Keratinocyte (primary cell): Measurements from ENCODE around the gene ARMCX4. TPM values are rescaled to one million over a fixed set of nuclear protein-coding genes. Genes with fewer than 3 reads are reported as not detected.

Experiments used
- DNase-seq: peaks from one replicate; pipeline ENCODE4 v3.0.0-alpha.2; 2011; ENCODE audit warnings: low read depth, missing footprints, low spot score
- FAIRE-seq: peaks from 2 replicates; lab custom pipeline; 2011; peaks lifted over from hg19 to GRCh38; lab: Jason Lieb, UNC
- H2AFZ ChIP-seq: 2 replicates; pipeline ENCODE4 v1.6.0; 2012; ENCODE audit warnings: low read length, control low read depth, inconsistent platforms; ENCODE audit not compliant: control insufficient read depth
- H3K27ac ChIP-seq: 2 replicates; pipeline ENCODE4 v1.5.1; 2011; ENCODE audit warnings: low read length; ENCODE audit not compliant: control insufficient read depth, insufficient read depth
- H3K27me3 ChIP-seq: 3 replicates; pipeline ENCODE4 v1.6.0; 2011; ENCODE audit warnings: low read length; ENCODE audit not compliant: control insufficient read depth, insufficient read depth; ENCODE audit errors: extremely low read depth
- H3K36me3 ChIP-seq, 2 experiments: 2 replicates in 1 of 2; 3 replicates in 1 of 2; pipeline ENCODE4 v1.5.1; 2011; ENCODE audit warnings: low read length in 2 of 2, mild to moderate bottlenecking in 1 of 2; ENCODE audit not compliant: control insufficient read depth in 2 of 2, insufficient read depth in 2 of 2; ENCODE audit errors: extremely low read depth in 1 of 2
- H3K4me1 ChIP-seq: 3 replicates; pipeline ENCODE4 v1.5.1; 2011; ENCODE audit warnings: low read length; ENCODE audit not compliant: control insufficient read depth, insufficient read depth; ENCODE audit errors: extremely low read depth
- H3K4me2 ChIP-seq: 3 replicates; pipeline ENCODE4 v1.6.0; 2011; ENCODE audit warnings: low read depth, low read length; ENCODE audit not compliant: control insufficient read depth, insufficient read depth; ENCODE audit errors: extremely low read depth
- H3K4me3 ChIP-seq, 3 experiments: fragments of 200-600 bp in 1 of 3; sonication (generic) in 1 of 3; 2 replicates in 2 of 3; 3 replicates in 1 of 3; pipeline ENCODE4 v1.5.1; 2011 to 2016; ENCODE audit warnings: low read length in 3 of 3, mild to moderate bottlenecking in 3 of 3, control low read depth in 2 of 3, inconsistent platforms in 1 of 3, low read depth in 1 of 3, mixed read lengths in 1 of 3, mixed run types in 1 of 3, moderate library complexity in 1 of 3; ENCODE audit not compliant: control insufficient read depth in 2 of 3, insufficient read depth in 2 of 3; ENCODE audit errors: extremely low read depth in 1 of 3
- H3K79me2 ChIP-seq: 2 replicates; pipeline ENCODE4 v1.6.0; 2012; ENCODE audit warnings: low read length; ENCODE audit not compliant: control insufficient read depth, insufficient read depth
- H3K9ac ChIP-seq: 3 replicates; pipeline ENCODE4 v1.6.0; 2011; ENCODE audit warnings: low read length; ENCODE audit not compliant: control insufficient read depth, insufficient read depth; ENCODE audit errors: extremely low read depth
- H3K9me1 ChIP-seq: 3 replicates; pipeline ENCODE4 v1.6.0; 2011; ENCODE audit warnings: low read length; ENCODE audit not compliant: control insufficient read depth, insufficient read depth; ENCODE audit errors: extremely low read depth
- H3K9me3 ChIP-seq: 2 replicates; pipeline ENCODE4 v1.5.1; 2012; ENCODE audit warnings: low read depth, low read length; ENCODE audit not compliant: control insufficient read depth
- H4K20me1 ChIP-seq: 3 replicates; pipeline ENCODE4 v1.6.0; 2011; ENCODE audit warnings: low read length; ENCODE audit not compliant: control insufficient read depth, insufficient read depth; ENCODE audit errors: extremely low read depth
- CTCF ChIP-seq, 3 experiments: IDR thresholded peaks in 1 of 3; conservative IDR thresholded peaks in 1 of 3; optimal IDR thresholded peaks in 1 of 3; 2 replicates in 2 of 3; 3 replicates in 1 of 3; pipeline versions ENCODE3 to v1.5.1; 2011; ENCODE audit warnings: low read length in 3 of 3, mild to moderate bottlenecking in 3 of 3, moderate library complexity in 2 of 3, control low read depth in 1 of 3, inconsistent platforms in 1 of 3; ENCODE audit not compliant: insufficient read depth in 2 of 3; ENCODE audit errors: extremely low read depth in 1 of 3
- EZH2 ChIP-seq: IDR thresholded peaks from one replicate; pipeline ENCODE4 v1.6.1; 2012; ENCODE audit warnings: inconsistent platforms, mild to moderate bottlenecking, low read length, moderate library complexity
- dilution Hi-C: fragments of 300-500 bp; cut with MboI; formaldehyde crosslinking; loops from one replicate; pipeline ENCODE4 v1.7.0; 2020; ENCODE audit warnings: low sequenced_read_pairs; ENCODE audit not compliant: extremely low pct_ligation_motif_present
- polyA plus RNA-seq, 5 experiments: library from polyadenylated mRNA; depleted of rRNA in 3 of 5; stranded (reverse) in 3 of 5; stranded (forward) in 1 of 5; unstranded in 1 of 5; fragments of >200 nt; gene quantifications; 1 replicate in 1 of 5; 2 replicates in 3 of 5; 3 replicates in 1 of 5; pipeline versions ENCODE4 v1.2.1 to v1.2.3, GENCODE V29; 2011 to 2012; ENCODE audit warnings: missing spikeins in 2 of 5, low read depth in 1 of 5, low replicate concordance in 1 of 5

Gene ARMCX4
- polyA plus RNA-seq, 1 donor (not counting 4 experiments of a cell fraction or from before 2014, with no cell fraction given): 0.34 TPM

DNA sequence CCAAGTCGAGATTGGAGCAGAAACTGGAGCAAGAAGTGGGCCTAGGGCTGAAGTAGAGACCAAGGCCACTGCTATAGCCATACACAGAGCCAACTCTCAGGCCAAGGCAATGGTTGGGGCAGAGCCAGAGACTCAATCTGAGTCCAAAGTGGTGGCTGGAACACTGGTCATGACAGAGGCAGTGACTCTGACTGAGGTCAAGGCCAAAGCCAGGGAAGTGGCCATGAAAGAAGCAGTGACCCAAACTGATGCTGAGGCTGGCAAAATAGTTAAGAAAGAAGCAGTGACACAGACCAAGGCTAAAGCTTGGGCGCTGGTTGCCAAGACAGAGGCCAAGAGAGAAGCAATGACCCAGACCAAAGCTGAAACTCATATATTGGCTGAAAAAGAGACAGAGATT lies 3.5 kb downstream of the ARMCX4 start:
- no peaks in the 10 kb centered on the region for H3K36me3 ChIP-seq
- no peaks in the 10 kb centered on the region for H3K27me3 ChIP-seq
- H3K9ac ChIP-seq: no peak overlapping the region
- H3K9me3 ChIP-seq: no peaks in the 10 kb centered on the region
- FAIRE-seq (no peak), DNase-seq (no peak)
- H3K9me1 ChIP-seq: no peaks in the 10 kb centered on the region
- H2AFZ ChIP-seq: no peak overlapping the region
- H3K4me3 ChIP-seq: no peak overlapping the region
- H3K79me2 ChIP-seq: no peaks in the 10 kb centered on the region
- dilution Hi-C loops: no loop called here
- H4K20me1 ChIP-seq: no peaks in the 10 kb centered on the region
- H3K4me2 ChIP-seq: no peak overlapping the region
- H3K4me1 ChIP-seq: no peaks in the 10 kb centered on the region
- no peak for TF ChIP-seq CTCF (optimal IDR thresholded peaks at IDR 0.05 in 1 of 3, IDR thresholded peaks at IDR 0.05 in 1 of 3, conservative IDR thresholded peaks at IDR 0.05 in 1 of 3; ENCODE audit: extremely low read depth in 1 of 3, insufficient read depth in 2 of 3, low read length in 3 of 3)
- TF ChIP-seq EZH2: no peak
- H3K27ac ChIP-seq: no peak overlapping the region

DNA sequence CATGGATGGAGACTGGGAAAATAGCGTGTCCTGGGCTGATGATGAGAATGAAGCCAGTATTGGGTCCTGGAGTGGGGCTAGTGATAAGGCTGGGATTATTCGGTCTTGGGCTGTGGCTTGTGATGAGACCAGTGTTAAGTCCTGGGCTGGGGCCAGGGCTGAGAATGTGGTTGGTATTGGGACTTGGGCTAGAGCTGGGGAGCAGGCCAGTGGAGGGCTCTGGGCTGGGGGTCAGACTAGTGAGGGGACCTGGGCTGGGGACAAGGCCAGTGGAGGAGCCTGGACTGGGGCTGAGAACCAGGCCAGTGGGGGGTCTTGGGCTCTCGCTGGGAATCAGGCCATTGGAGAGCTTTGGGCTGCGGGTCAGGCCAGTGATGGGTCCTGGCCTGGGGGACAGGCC lies 6.7 kb downstream of the ARMCX4 start:
- DNase-seq (no peak), FAIRE-seq (no peak)
- Histone ChIP-seq H3K4me2 (no peak overlapping the region), H3K9me1 (no peaks in the 10 kb centered on the region), H2AFZ (no peak overlapping the region), H3K4me3 (no peak overlapping the region), H3K9me3 (no peaks in the 10 kb centered on the region), H3K79me2 (no peaks in the 10 kb centered on the region), H3K27me3 (no peaks in the 10 kb centered on the region), H3K4me1 (no peaks in the 10 kb centered on the region), H3K36me3 (no peaks in the 10 kb centered on the region), H3K9ac (no peak overlapping the region), H4K20me1 (no peaks in the 10 kb centered on the region), H3K27ac (no peak overlapping the region)
- no peak for TF ChIP-seq CTCF (optimal IDR thresholded peaks at IDR 0.05 in 1 of 3, IDR thresholded peaks at IDR 0.05 in 1 of 3, conservative IDR thresholded peaks at IDR 0.05 in 1 of 3; ENCODE audit: extremely low read depth in 1 of 3, insufficient read depth in 2 of 3, low read length in 3 of 3)
- no peak for TF ChIP-seq EZH2
- dilution Hi-C loops: no loop called here
